C4-2B (cell line): ENCODE measurements around the gene SNX33.
"Not testable (repeated sequence)": the region's sequence is repeated elsewhere in the genome, so short reads cannot be mapped to it uniquely, and the experiment has no call there.

Experiments
- H3K27ac ChIP-seq: fragments of 450-650 bp; 2 replicates; pipeline ENCODE4 v1.5.1; 2017
- CTCF ChIP-seq: fragments of 450-650 bp; conservative IDR thresholded peaks from 2 replicates; pipeline ENCODE4 v1.5.1; 2017; ENCODE audit warnings: mild to moderate bottlenecking
- ZFX ChIP-seq: fragments of 450-650 bp; IDR thresholded peaks from 2 replicates; pipeline ENCODE4 v1.6.1; 2017

The SNX33 gene

GRCh38 chr15:75687486-75688277, 40.0 kb downstream of the SNX33 start:
- no peak for TF ChIP-seq ZFX
- TF ChIP-seq CTCF: no peak

DNA sequence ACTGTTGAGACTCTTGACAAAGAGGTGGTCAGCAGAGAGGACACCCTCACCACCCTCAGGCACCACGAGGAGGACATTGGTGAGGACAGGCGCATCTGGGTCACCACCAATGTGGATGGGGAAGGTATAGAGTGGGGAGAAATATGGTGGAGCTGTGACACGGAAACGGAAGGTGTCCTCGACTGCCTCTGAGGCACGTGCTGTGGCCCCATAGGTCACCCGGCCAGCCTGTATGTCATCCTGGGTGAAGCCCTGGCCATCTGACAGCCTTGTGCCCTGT, 40.5 kb downstream of the SNX33 start:
- no peak overlapping the region for H3K27ac ChIP-seq
- TF ChIP-seq CTCF (no peak), ZFX (no peak)

More at GRCh38 chr15:75687486-75688277, 40.0 kb downstream of the SNX33 start:
- no peak overlapping the region for H3K27ac ChIP-seq

GRCh38 chr15:75688831-75689230, 41.1 kb downstream of the SNX33 start:
- no peak overlapping the region for H3K27ac ChIP-seq
- no peak for TF ChIP-seq CTCF
- TF ChIP-seq ZFX: no peak

DNA sequence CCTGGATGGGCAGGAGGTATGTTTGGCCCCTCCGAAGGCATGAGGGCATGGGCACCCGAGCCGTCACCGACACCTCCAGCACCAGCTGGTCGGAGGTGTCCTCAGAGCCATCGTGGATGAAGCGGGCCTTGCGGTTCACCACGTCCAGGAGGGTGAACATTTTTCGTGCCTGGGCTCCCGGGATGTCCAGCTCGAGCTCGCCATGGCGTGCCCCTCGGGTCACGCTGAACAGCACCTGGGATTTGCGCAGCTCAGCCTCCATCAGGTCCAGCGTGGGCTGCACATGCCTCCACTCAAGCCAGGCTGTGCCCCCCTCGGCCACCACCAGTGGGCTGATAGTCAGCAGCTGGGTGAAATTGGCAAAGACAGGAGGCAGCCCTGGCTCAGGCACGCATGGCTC, 41.7 kb downstream of the SNX33 start:
- not testable (repeated sequence) for H3K27ac ChIP-seq

DNA sequence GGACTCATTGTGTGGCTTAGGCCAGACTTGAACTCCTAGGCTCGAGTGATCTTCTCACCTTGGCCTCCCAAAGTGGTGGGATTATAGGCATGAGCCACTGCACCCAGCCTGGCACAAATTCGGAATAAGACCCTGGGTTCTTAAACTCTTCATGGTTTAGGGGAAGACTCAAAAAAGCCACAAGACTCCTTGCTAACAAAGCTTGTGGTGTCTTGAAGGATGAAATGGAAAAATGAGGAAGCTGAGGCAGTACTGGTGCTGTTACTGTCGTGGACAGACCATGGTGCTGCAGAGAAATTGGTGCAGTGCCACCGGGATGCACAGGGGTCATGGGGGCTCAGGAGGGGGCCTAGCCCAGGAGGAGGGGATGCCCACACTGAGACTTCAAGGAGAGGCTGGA, 44.6 kb downstream of the SNX33 start:
- H3K27ac ChIP-seq: not testable (repeated sequence)

- H3K27ac ChIP-seq: not testable (repeated sequence)
Observed at GRCh38 chr15:75693028-75693427, 45.3 kb downstream of the SNX33 start.

- TF ChIP-seq CTCF (no peak), ZFX (no peak)
Observed at GRCh38 chr15:75693501-75694240, 46.0 kb downstream of the SNX33 start.

GRCh38 chr15:75694241-75695182, 46.8 kb downstream of the SNX33 start:
- no peak for TF ChIP-seq CTCF
- no peak for TF ChIP-seq ZFX
- no peak overlapping the region for H3K27ac ChIP-seq

More at GRCh38 chr15:75693501-75694240, 46.0 kb downstream of the SNX33 start:
- no peak overlapping the region for H3K27ac ChIP-seq
